Right atrium auricular region (tissue), 2 donors: ENCODE measurements around the gene STYK1. TPM values are rescaled to one million over a fixed set of nuclear protein-coding genes. Genes with fewer than 3 reads are reported as not detected.

Source experiments
- DNase-seq: peaks from one replicate; pipeline ENCODE4 v3.0.0-alpha.2; 2019; ENCODE audit warnings: low spot score
- H3K27ac ChIP-seq, 2 donors: fragments of 200-600 bp; sonication (generic); 1 replicate in 1 of 2; 2 replicates in 1 of 2; pipeline ENCODE4 v1.5.1; 2016 to 2019
- H3K27me3 ChIP-seq, 2 donors: fragments of 200-600 bp; sonication (generic); one replicate each; pipeline versions ENCODE4 v1.5.1 to v1.6.0; 2017 to 2019
- H3K36me3 ChIP-seq: fragments of 200-600 bp; sonication (generic); one replicate; pipeline ENCODE4 v1.5.1; 2016
- H3K4me1 ChIP-seq, 2 donors: fragments of 200-600 bp; sonication (generic); one replicate each; pipeline versions ENCODE4 v1.5.1 to v1.6.0; 2017 to 2019
- H3K4me3 ChIP-seq, 2 donors: fragments of 200-600 bp; sonication (generic); 1 replicate in 1 of 2; 2 replicates in 1 of 2; pipeline ENCODE4 v1.5.1; 2017 to 2019; ENCODE audit warnings: mild to moderate bottlenecking in 1 of 2, moderate library complexity in 1 of 2
- H3K9me3 ChIP-seq, 2 donors: fragments of 200-600 bp; sonication (generic); one replicate each; pipeline ENCODE4 v1.5.1; 2019
- total RNA-seq, 2 donors: library from RNA; depleted of rRNA; stranded (reverse); fragments of >200 nt; gene quantifications; one replicate each; pipeline ENCODE4 v1.1.0, GENCODE V29; 2016
- TF ChIP-seq, protein P1 (sequence below), 2 donors: fragments of 200-600 bp; sonication (generic); IDR thresholded peaks; one replicate each; pipeline ENCODE4 v1.5.1; 2019; ENCODE audit warnings: antibody characterized with exemption in 2 of 2

The STYK1 gene
- total RNA-seq, 2 donors from 2014 or later: 0.12 TPM; not detected in 1

DNA sequence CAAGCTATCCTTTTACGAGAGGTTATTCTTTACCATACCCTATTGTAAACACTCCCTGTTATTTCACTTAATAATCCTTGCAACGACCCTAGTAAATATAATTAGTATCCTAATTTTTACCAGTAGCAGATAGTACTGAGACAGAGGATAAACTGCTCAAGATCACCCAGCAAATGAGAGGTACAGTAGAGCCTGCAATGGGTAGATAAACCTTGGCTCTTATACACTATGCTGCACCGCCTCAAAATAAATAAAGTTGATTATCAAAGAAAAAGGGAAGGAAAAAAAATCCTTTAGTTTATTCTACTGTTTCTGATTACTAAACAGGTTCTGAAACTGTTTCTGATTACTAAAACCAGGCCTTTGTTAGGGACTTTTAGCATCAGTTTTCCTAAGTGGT is 26.7 kb upstream of the STYK1 start:
- peaks cover 0 to 11% of the 10 kb centered on the region in 2 donors for H3K4me1 ChIP-seq
- no peak for DNase-seq
- H3K4me3 ChIP-seq: no peak overlapping the region
- no peaks in the 10 kb centered on the region for H3K27me3 ChIP-seq
- H3K9me3 ChIP-seq: no peaks in the 10 kb centered on the region
- peaks cover 82% of the 10 kb centered on the region for H3K36me3 ChIP-seq
- no peak overlapping the region for H3K27ac ChIP-seq
- TF ChIP-seq, protein P1, sequence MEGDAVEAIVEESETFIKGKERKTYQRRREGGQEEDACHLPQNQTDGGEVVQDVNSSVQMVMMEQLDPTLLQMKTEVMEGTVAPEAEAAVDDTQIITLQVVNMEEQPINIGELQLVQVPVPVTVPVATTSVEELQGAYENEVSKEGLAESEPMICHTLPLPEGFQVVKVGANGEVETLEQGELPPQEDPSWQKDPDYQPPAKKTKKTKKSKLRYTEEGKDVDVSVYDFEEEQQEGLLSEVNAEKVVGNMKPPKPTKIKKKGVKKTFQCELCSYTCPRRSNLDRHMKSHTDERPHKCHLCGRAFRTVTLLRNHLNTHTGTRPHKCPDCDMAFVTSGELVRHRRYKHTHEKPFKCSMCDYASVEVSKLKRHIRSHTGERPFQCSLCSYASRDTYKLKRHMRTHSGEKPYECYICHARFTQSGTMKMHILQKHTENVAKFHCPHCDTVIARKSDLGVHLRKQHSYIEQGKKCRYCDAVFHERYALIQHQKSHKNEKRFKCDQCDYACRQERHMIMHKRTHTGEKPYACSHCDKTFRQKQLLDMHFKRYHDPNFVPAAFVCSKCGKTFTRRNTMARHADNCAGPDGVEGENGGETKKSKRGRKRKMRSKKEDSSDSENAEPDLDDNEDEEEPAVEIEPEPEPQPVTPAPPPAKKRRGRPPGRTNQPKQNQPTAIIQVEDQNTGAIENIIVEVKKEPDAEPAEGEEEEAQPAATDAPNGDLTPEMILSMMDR (IDR thresholded peaks at IDR 0.05): no peak

DNA sequence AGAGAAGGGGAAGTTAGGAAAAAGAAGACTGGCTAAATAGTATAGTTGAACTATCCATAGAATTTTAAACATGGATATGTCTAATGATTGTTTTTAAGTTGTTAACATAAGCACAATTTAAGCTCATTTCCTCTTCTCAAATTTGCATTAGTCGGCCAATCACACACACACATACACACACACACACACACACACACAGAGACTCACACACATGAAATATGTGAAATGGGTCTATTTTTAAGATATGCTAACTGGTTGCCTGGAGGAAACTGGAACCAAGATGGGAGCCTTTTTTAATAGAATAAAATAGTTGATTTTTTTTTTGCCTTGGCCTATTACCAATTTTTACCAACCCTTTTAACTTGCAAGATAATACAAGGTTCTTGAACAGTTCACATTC is 24.0 kb upstream of the STYK1 start:
- Histone ChIP-seq H3K4me1 (no peaks in the 10 kb centered on the region), H3K27ac (no peak overlapping the region), H3K9me3 (no peaks in the 10 kb centered on the region), H3K27me3 (no peaks in the 10 kb centered on the region), H3K36me3 (peaks cover 60% of the 10 kb centered on the region), H3K4me3 (no peak overlapping the region)
- no peak for DNase-seq
- TF ChIP-seq, protein P1 (IDR thresholded peaks at IDR 0.05): no peak

DNA sequence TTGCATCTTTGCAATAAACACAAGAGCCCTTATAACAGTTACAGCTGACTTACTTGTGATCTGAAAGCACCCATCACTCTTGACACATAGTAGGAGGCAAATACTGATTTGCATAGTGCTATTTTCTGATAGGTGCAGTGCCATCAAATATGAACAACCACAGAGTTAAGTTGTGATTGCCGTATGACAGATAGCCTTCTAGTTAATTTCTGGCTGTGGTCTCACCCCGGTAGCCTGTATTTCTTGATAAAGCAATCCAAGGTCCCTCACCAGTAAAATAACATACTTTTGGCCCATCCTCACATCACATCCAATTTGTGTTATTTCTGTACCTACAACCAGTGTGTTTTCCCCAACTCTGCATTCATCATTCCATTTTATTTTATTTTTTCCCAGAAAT is 23.3 kb upstream of the STYK1 start:
- Histone ChIP-seq H3K27me3 (no peaks in the 10 kb centered on the region), H3K4me1 (no peaks in the 10 kb centered on the region), H3K9me3 (no peaks in the 10 kb centered on the region), H3K4me3 (no peak overlapping the region), H3K27ac (no peak overlapping the region), H3K36me3 (peaks cover 53% of the 10 kb centered on the region)
- TF ChIP-seq, protein P1 (IDR thresholded peaks at IDR 0.05): no peak
- DNase-seq: no peak

DNA sequence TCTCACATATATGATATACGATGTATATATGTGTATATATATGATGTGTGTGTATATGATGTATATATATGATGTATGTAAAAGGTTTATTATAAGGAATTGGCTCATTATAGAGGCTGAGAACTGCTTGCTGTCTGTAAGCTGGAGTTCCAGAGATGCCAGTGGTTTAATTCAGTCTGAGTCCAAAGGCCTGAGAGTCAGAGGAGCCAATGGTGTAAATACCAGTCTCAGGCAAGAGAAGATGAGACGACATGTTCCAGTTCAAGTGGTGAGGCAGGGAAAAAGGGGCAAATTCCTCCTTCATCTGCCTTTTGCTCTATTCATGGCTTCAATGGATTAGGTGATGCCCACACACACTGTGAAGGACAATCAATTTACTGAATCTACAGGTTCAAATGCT is 17.1 kb upstream of the STYK1 start:
- H3K27ac ChIP-seq: no peak overlapping the region
- H3K36me3 ChIP-seq: no peaks in the 10 kb centered on the region
- TF ChIP-seq, protein P1 (IDR thresholded peaks at IDR 0.05): no peak

DNA sequence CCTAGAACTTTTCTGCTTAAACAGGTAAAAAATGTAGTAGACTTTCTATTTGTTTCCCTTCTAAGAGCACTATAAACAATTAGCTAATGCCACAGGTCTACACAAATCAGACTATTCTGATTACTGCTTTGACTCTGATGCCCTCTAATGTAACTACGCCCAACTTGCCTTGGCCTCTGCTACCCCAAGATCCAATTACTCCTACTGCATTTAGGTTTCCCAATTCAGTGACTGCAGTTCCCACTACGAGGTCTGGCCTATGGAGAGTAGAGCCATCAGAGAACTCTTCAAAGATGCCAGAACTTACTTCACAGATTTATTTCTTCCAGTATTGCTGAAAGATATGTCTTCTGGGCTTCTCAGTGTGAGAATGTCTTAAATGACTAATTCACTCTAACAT is 15.3 kb upstream of the STYK1 start:
- H3K36me3 ChIP-seq: no peaks in the 10 kb centered on the region
- no peaks in the 10 kb centered on the region for H3K9me3 ChIP-seq

More for the DNA sequence above, 17.1 kb upstream of the STYK1 start:
- H3K4me3 ChIP-seq: no peak overlapping the region
- no peak for DNase-seq
- no peaks in the 10 kb centered on the region for H3K27me3 ChIP-seq
- H3K4me1 ChIP-seq: no peaks in the 10 kb centered on the region
- H3K9me3 ChIP-seq: no peaks in the 10 kb centered on the region

DNA sequence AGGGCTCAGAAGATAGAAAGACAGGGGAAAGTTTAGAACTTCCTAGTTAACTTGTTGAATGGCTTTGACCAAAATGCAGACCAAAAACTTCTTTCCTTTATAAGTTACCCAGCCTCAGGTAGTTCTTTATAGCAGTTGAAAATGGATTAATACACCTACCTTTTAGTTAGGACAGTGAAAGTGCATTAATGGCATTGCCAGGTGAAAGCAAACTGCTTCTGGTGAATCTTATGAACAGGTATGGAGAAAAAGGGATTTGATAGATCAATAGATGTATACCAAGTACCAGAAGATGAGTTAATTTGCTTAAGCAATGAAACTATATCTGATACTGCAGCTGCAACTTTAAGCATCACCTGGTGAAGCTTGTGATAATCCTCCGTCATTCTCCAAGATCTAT is 14.2 kb upstream of the STYK1 start:
- DNase-seq: no peak
- Histone ChIP-seq H3K9me3 (no peaks in the 10 kb centered on the region), H3K4me1 (no peaks in the 10 kb centered on the region), H3K4me3 (no peak overlapping the region), H3K27me3 (no peaks in the 10 kb centered on the region), H3K27ac (no peak overlapping the region), H3K36me3 (no peaks in the 10 kb centered on the region)
- TF ChIP-seq, protein P1 (IDR thresholded peaks at IDR 0.05): no peak

More for the DNA sequence above, 15.3 kb upstream of the STYK1 start:
- TF ChIP-seq, protein P1 (IDR thresholded peaks at IDR 0.05): no peak
- H3K4me1 ChIP-seq: no peaks in the 10 kb centered on the region
- no peak overlapping the region for H3K27ac ChIP-seq
- no peak overlapping the region for H3K4me3 ChIP-seq
- no peak for DNase-seq
- H3K27me3 ChIP-seq: no peaks in the 10 kb centered on the region
